GM12878 (cell line): ENCODE measurements around the gene SLAMF1.
A peak's percentile ranks its signal among the peaks of the same experiment; 100 is the strongest.

Experiments used
- CBX5 ChIP-seq: sonication (generic); IDR thresholded peaks from 2 replicates; pipeline ENCODE4 v1.6.1; 2016; ENCODE audit warnings: low read depth, moderate library complexity, mild to moderate bottlenecking, inconsistent platforms
- CTCF ChIP-seq, 3 experiments: IDR thresholded peaks in 2 of 3; conservative IDR thresholded peaks in 1 of 3; 2 replicates each; pipeline ENCODE4 v1.5.1; 2011; ENCODE audit warnings: low read depth in 3 of 3, low read length in 3 of 3, mild to moderate bottlenecking in 3 of 3, control low read depth in 2 of 3, moderate library complexity in 2 of 3, inconsistent platforms in 1 of 3, mixed read lengths in 1 of 3; ENCODE audit not compliant: control insufficient read depth in 2 of 3, insufficient read depth in 1 of 3; ENCODE audit errors: extremely low read depth in 1 of 3
- FOXK2 ChIP-seq: fragments of 450-650 bp; IDR thresholded peaks from 2 replicates; pipeline ENCODE4 v1.6.1; 2017; ENCODE audit warnings: mild to moderate bottlenecking, moderate library complexity
- HDAC2 ChIP-seq: fragments of 200-600 bp; sonication (generic); IDR thresholded peaks from 2 replicates; pipeline ENCODE4 v1.6.1; 2017
- NR2C2 ChIP-seq: IDR thresholded peaks from 2 replicates; pipeline ENCODE4 v1.6.1; 2011; ENCODE audit warnings: borderline replicate concordance, low read depth; ENCODE audit not compliant: control insufficient read depth, insufficient read length
- POLR2A ChIP-seq: IDR thresholded peaks from 2 replicates; pipeline ENCODE4 v1.6.1; 2011; ENCODE audit warnings: low read depth, mild to moderate bottlenecking, low read length
- POLR2AphosphoS5 ChIP-seq: IDR thresholded peaks from 2 replicates; pipeline ENCODE4 v1.6.1; 2011; ENCODE audit warnings: mild to moderate bottlenecking, low read length, inconsistent platforms
- RAD21 ChIP-seq: IDR thresholded peaks from 2 replicates; pipeline ENCODE4 v1.6.1; 2011; ENCODE audit warnings: mild to moderate bottlenecking, low read depth, low read length, moderate library complexity; ENCODE audit not compliant: insufficient read depth
- YY1 ChIP-seq: IDR thresholded peaks from 2 replicates; pipeline ENCODE4 v1.6.1; 2011; ENCODE audit warnings: low read depth, mild to moderate bottlenecking, low read length
- TF ChIP-seq, protein P1 (sequence below): IDR thresholded peaks from 2 replicates; pipeline ENCODE4 v1.6.1; 2012; ENCODE audit warnings: low read depth, low read length, improper control_type of control experiment

- peak; percentile 7; the same call in 1 of the 2 replicates for TF ChIP-seq POLR2AphosphoS5
- TF ChIP-seq, protein P1, sequence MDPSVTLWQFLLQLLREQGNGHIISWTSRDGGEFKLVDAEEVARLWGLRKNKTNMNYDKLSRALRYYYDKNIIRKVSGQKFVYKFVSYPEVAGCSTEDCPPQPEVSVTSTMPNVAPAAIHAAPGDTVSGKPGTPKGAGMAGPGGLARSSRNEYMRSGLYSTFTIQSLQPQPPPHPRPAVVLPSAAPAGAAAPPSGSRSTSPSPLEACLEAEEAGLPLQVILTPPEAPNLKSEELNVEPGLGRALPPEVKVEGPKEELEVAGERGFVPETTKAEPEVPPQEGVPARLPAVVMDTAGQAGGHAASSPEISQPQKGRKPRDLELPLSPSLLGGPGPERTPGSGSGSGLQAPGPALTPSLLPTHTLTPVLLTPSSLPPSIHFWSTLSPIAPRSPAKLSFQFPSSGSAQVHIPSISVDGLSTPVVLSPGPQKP = no peak
- no peak for TF ChIP-seq FOXK2
- TF ChIP-seq POLR2A = no peak
- no peak for TF ChIP-seq RAD21
- TF ChIP-seq YY1 = no peak
- no peak for TF ChIP-seq HDAC2
- no peak for TF ChIP-seq NR2C2
- no peak for TF ChIP-seq CTCF (IDR thresholded peaks at IDR 0.05 in 2 of 3, conservative IDR thresholded peaks at IDR 0.05 in 1 of 3; ENCODE audit: control insufficient read depth in 2 of 3, extremely low read depth in 1 of 3, insufficient read depth in 1 of 3, low read depth in 3 of 3, low read length in 3 of 3)
- no peak for TF ChIP-seq CBX5
These were observed 6.3 kb downstream of the SLAMF1 start for GRCh38 chr1:160640359-160641123.
